ENCODE data around the gene FRMD4A. TPM values are rescaled to one million over a fixed set of nuclear protein-coding genes. Genes with fewer than 3 reads are reported as not detected.

The FRMD4A gene
- total RNA-seq, 1 experiment from 2014 or later = 7.0 TPM

- H3K9me3 Mint-ChIP-seq (ENCODE audit: low read depth, unreplicated experiment) = peaks cover 2% of the 10 kb centered on the region
- no peak overlapping the region for H3K27ac Mint-ChIP-seq (ENCODE audit: unreplicated experiment)
- no TSS peak for BruUV-seq (replicated peaks)
- no peak for TF ChIP-seq CTCF (IDR thresholded peaks at IDR 0.05; ENCODE audit: unreplicated experiment)
- H3K4me3 Mint-ChIP-seq (ENCODE audit: low read depth, unreplicated experiment) = no peak overlapping the region
- no peaks in the 10 kb centered on the region for H3K27me3 Mint-ChIP-seq (ENCODE audit: unreplicated experiment)
- no peaks in the 10 kb centered on the region for H3K4me1 Mint-ChIP-seq (ENCODE audit: low read depth, unreplicated experiment)
- intact Hi-C loops (cut with micrococcal nuclease; ENCODE audit: unreplicated experiment) = no loop called here
- CTCF ChIA-PET = interaction anchor here (0.7 kb wide), 1 partner anchor 68 kb away, joined by 3 read pairs; no protein-coding TSS in a partner anchor
- peaks cover 5% of the 10 kb centered on the region for H3K36me3 Mint-ChIP-seq (ENCODE audit: insufficient read depth, unreplicated experiment)
- DNase-seq = no peak
Measured at GRCh38 chr10:13698217-13698616, 632.5 kb downstream of the FRMD4A start.

- Mint-ChIP-seq H3K4me1 (ENCODE audit: low read depth, unreplicated experiment) (no peaks in the 10 kb centered on the region), H3K4me3 (ENCODE audit: low read depth, unreplicated experiment) (no peak overlapping the region), H3K27me3 (ENCODE audit: unreplicated experiment) (no peaks in the 10 kb centered on the region), H3K36me3 (ENCODE audit: insufficient read depth, unreplicated experiment) (peaks cover 5% of the 10 kb centered on the region), H3K27ac (ENCODE audit: unreplicated experiment) (no peak overlapping the region), H3K9me3 (ENCODE audit: low read depth, unreplicated experiment) (peaks cover 2% of the 10 kb centered on the region)
- no TSS peak for BruUV-seq (replicated peaks)
- TF ChIP-seq CTCF (IDR thresholded peaks at IDR 0.05; ENCODE audit: unreplicated experiment) = no peak
- no peak for DNase-seq
- intact Hi-C loops (cut with micrococcal nuclease; ENCODE audit: unreplicated experiment) = no loop called here
- CTCF ChIA-PET = no interaction called here
Measured at GRCh38 chr10:13696071-13696470, 634.7 kb downstream of the FRMD4A start.

GRCh38 chr10:13695588-13695987 lies 635.1 kb downstream of the FRMD4A start:
- CTCF ChIA-PET = no interaction called here
- Mint-ChIP-seq H3K9me3 (ENCODE audit: low read depth, unreplicated experiment) (peaks cover 2% of the 10 kb centered on the region), H3K4me1 (ENCODE audit: low read depth, unreplicated experiment) (no peaks in the 10 kb centered on the region), H3K27ac (ENCODE audit: unreplicated experiment) (no peak overlapping the region), H3K4me3 (ENCODE audit: low read depth, unreplicated experiment) (no peak overlapping the region), H3K27me3 (ENCODE audit: unreplicated experiment) (no peaks in the 10 kb centered on the region), H3K36me3 (ENCODE audit: insufficient read depth, unreplicated experiment) (peaks cover 5% of the 10 kb centered on the region)
- DNase-seq = no peak
- intact Hi-C loops (cut with micrococcal nuclease; ENCODE audit: unreplicated experiment) = no loop called here
- TF ChIP-seq CTCF (IDR thresholded peaks at IDR 0.05; ENCODE audit: unreplicated experiment) = no peak
- BruUV-seq (replicated peaks) = no TSS peak

GRCh38 chr10:13693783-13694700 lies 636.7 kb downstream of the FRMD4A start:
- H3K27ac Mint-ChIP-seq (ENCODE audit: unreplicated experiment) = no peak overlapping the region
- no peak for DNase-seq
- TF ChIP-seq CTCF (IDR thresholded peaks at IDR 0.05; ENCODE audit: unreplicated experiment) = no peak
- peaks cover 5% of the 10 kb centered on the region for H3K36me3 Mint-ChIP-seq (ENCODE audit: insufficient read depth, unreplicated experiment)
- H3K9me3 Mint-ChIP-seq (ENCODE audit: low read depth, unreplicated experiment) = peaks cover 2% of the 10 kb centered on the region
- no TSS peak for BruUV-seq (replicated peaks)
- intact Hi-C loops (cut with micrococcal nuclease; ENCODE audit: unreplicated experiment) = no loop called here
- CTCF ChIA-PET = no interaction called here
- H3K4me3 Mint-ChIP-seq (ENCODE audit: low read depth, unreplicated experiment) = no peak overlapping the region
- H3K27me3 Mint-ChIP-seq (ENCODE audit: unreplicated experiment) = no peaks in the 10 kb centered on the region
- H3K4me1 Mint-ChIP-seq (ENCODE audit: low read depth, unreplicated experiment) = no peaks in the 10 kb centered on the region
